Cerebellar cortex (tissue), 1 donor: ENCODE results near the gene COL4A3.
"Not testable (repeated sequence)": the region's sequence is repeated elsewhere in the genome, so short reads cannot be mapped to it uniquely, and the experiment has no call there.

Source experiments
- DNase-seq: peaks from one replicate; pipeline ENCODE4 v3.0.0-alpha.2; 2015; ENCODE audit warnings: low spot score

Gene COL4A3

GRCh38 chr2:227154986-227155774 is 9.2 kb upstream of the COL4A3 start:
- DNase-seq: no peak

- DNase-seq: no peak
These were observed 4.3 kb upstream of the COL4A3 start for GRCh38 chr2:227160164-227160563.

- no peak for DNase-seq
These were observed 2.5 kb upstream of the COL4A3 start for GRCh38 chr2:227161947-227162346.

GRCh38 chr2:227163485-227163997 is 883 bp upstream of the COL4A3 start:
- no peak for DNase-seq

GRCh38 chr2:227164763-227165291 is 403 bp downstream of the COL4A3 start:
- DNase-seq: no peak

- DNase-seq: not testable (repeated sequence)
These were observed 7.4 kb downstream of the COL4A3 start for GRCh38 chr2:227171779-227172178.

- DNase-seq: no peak
These were observed 13.3 kb downstream of the COL4A3 start for GRCh38 chr2:227177592-227178336.

- peak; percentile 13 for DNase-seq
These were observed 15.7 kb downstream of the COL4A3 start for GRCh38 chr2:227179988-227180685.

- no peak for DNase-seq
These were observed 16.3 kb downstream of the COL4A3 start for GRCh38 chr2:227180770-227181169.

- no peak for DNase-seq
These were observed 18.3 kb downstream of the COL4A3 start for GRCh38 chr2:227182765-227183164.

- no peak for DNase-seq
These were observed 19.4 kb downstream of the COL4A3 start for GRCh38 chr2:227183657-227184367.

GRCh38 chr2:227185615-227186232 is 21.3 kb downstream of the COL4A3 start:
- no peak for DNase-seq

GRCh38 chr2:227186751-227187150 is 22.3 kb downstream of the COL4A3 start:
- no peak for DNase-seq

- DNase-seq: no peak
These were observed 23.9 kb downstream of the COL4A3 start for GRCh38 chr2:227188292-227188691.

GRCh38 chr2:227191367-227191766 is 26.9 kb downstream of the COL4A3 start:
- DNase-seq: no peak

- no peak for DNase-seq
These were observed 28.1 kb downstream of the COL4A3 start for GRCh38 chr2:227192491-227192890.

GRCh38 chr2:227194219-227194618 is 29.8 kb downstream of the COL4A3 start:
- no peak for DNase-seq

GRCh38 chr2:227198866-227199265 is 34.4 kb downstream of the COL4A3 start:
- no peak for DNase-seq

- DNase-seq: no peak
These were observed 37.3 kb downstream of the COL4A3 start for GRCh38 chr2:227201771-227202170.

- no peak for DNase-seq
These were observed 40.0 kb downstream of the COL4A3 start for GRCh38 chr2:227204452-227204851.

GRCh38 chr2:227205701-227206100 is 41.3 kb downstream of the COL4A3 start:
- no peak for DNase-seq
